Fibroblast of lung (primary cell): ENCODE results near the gene CYP26B1. TPM values are rescaled to one million over a fixed set of nuclear protein-coding genes. Genes with fewer than 3 reads are reported as not detected.

ENCODE experiments used
- DNase-seq, 2 donors: peaks; one replicate each; pipeline versions ENCODE4 v3.0.0 to v3.0.0-alpha.2; 2010; ENCODE audit warnings: low read depth in 2 of 2
- H2AFZ ChIP-seq: 2 replicates; pipeline ENCODE4 v1.5.1; 2012; ENCODE audit warnings: low read length, control low read depth, inconsistent platforms
- H3K27ac ChIP-seq: 2 replicates; pipeline ENCODE4 v1.5.1; 2011; ENCODE audit warnings: low read length, control low read depth; ENCODE audit not compliant: insufficient read depth
- H3K27me3 ChIP-seq: 2 replicates; pipeline ENCODE4 v1.5.1; 2011; ENCODE audit warnings: mild to moderate bottlenecking, low read length; ENCODE audit not compliant: control insufficient read depth, insufficient read depth
- H3K36me3 ChIP-seq: 2 replicates; pipeline ENCODE4 v1.5.1; 2011; ENCODE audit warnings: low read length; ENCODE audit not compliant: control insufficient read depth, insufficient read depth
- H3K4me1 ChIP-seq: 2 replicates; pipeline ENCODE4 v1.5.1; 2011; ENCODE audit warnings: low read length; ENCODE audit not compliant: control insufficient read depth, insufficient read depth; ENCODE audit errors: extremely low read depth
- H3K4me2 ChIP-seq: 2 replicates; pipeline ENCODE4 v1.5.1; 2011; ENCODE audit warnings: low read length, control low read depth; ENCODE audit not compliant: insufficient read depth; ENCODE audit errors: extremely low read depth
- H3K4me3 ChIP-seq, 4 experiments: fragments of 200-600 bp in 1 of 4; sonication (generic) in 1 of 4; replicated peaks in 1 of 4; 2 replicates each; pipeline ENCODE4 v1.5.1; 2011 to 2016; ENCODE audit warnings: low read length in 4 of 4, low read depth in 3 of 4, mild to moderate bottlenecking in 3 of 4, control low read depth in 2 of 4, inconsistent platforms in 1 of 4, mixed read lengths in 1 of 4; ENCODE audit not compliant: insufficient read depth in 1 of 4; ENCODE audit errors: control extremely low read depth in 1 of 4
- H3K79me2 ChIP-seq: 2 replicates; pipeline ENCODE4 v1.5.1; 2012; ENCODE audit warnings: mild to moderate bottlenecking, low read length, inconsistent platforms; ENCODE audit not compliant: control insufficient read depth, insufficient read depth
- H3K9ac ChIP-seq: 2 replicates; pipeline ENCODE4 v1.5.1; 2011; ENCODE audit warnings: mild to moderate bottlenecking, low read length, control low read depth; ENCODE audit not compliant: insufficient read depth
- H3K9me3 ChIP-seq: 2 replicates; pipeline ENCODE4 v1.5.1; 2012; ENCODE audit warnings: low read depth, low read length; ENCODE audit not compliant: control insufficient read depth, insufficient read depth
- H4K20me1 ChIP-seq: 2 replicates; pipeline ENCODE4 v1.5.1; 2011; ENCODE audit warnings: low read length; ENCODE audit not compliant: control insufficient read depth, insufficient read depth; ENCODE audit errors: extremely low read depth
- EZH2 ChIP-seq: IDR thresholded peaks from 2 replicates; pipeline ENCODE4 v1.5.1; 2012; ENCODE audit warnings: low read length, control low read depth, mild to moderate bottlenecking; ENCODE audit errors: missing control alignments
- polyA plus RNA-seq, 2 donors: library from polyadenylated mRNA; depleted of rRNA in 1 of 2; stranded (reverse) in 1 of 2; unstranded in 1 of 2; fragments of >200 nt; gene quantifications; 2 replicates each; pipeline ENCODE4 v1.2.1, GENCODE V29; 2011 to 2012; ENCODE audit warnings: missing spikeins in 1 of 2
- total RNA-seq: library from RNA; depleted of rRNA; stranded (reverse); fragments of >200 nt; gene quantifications from 2 replicates; pipeline ENCODE4 v1.2.1, GENCODE V29; 2014
- TF ChIP-seq, protein P1 (sequence below), 2 donors: IDR thresholded peaks in 1 of 2; conservative IDR thresholded peaks in 1 of 2; 1 replicate in 1 of 2; 2 replicates in 1 of 2; pipeline ENCODE4 v1.5.1; 2011 to 2012; ENCODE audit warnings: low read length in 2 of 2, control low read depth in 1 of 2, inconsistent platforms in 1 of 2, low read depth in 1 of 2, mild to moderate bottlenecking in 1 of 2

CYP26B1 gene
- total and polyA plus RNA-seq, 2 donors (not counting 1 experiment from before 2014, with no cell fraction given): 0.09 to 0.17 TPM

DNA sequence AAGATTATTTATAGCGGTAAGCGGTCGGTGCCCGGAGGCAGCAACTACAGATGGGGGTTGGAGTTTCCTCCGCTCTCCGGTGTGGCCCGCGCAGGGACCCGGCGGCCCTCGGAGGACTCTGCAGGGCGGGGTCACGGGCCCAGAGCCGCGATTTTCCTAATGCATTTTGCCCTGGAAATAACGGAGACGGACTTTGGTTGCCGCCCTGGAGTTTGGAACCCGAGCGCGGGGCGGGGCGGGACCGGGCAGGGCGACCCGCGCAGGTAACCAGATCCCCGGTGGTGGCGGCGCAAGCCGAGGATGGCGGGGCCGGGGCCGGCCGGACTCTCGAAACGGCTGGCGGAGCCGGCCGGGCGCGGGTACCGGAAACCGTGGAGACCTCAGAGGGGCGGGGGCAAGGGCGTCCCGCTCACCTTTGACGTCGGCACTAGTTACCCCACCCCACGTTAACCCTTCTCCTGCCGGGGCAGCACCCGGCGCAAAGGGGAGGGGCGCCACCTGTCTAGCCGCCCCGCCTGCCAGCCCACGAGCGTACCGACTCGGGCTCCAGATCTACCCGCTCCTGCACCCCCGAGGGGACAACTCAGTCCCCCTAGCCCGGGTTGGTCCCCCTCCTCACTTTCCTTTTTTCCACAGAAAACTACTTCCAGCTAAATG is 2.9 kb downstream of the CYP26B1 start:
- Histone ChIP-seq H3K9me3 (no peaks in the 10 kb centered on the region), H3K4me2 (no peak overlapping the region), H3K27me3 (peaks cover 57% of the 10 kb centered on the region), H3K36me3 (no peaks in the 10 kb centered on the region), H3K79me2 (no peaks in the 10 kb centered on the region), H3K4me3 (peak overlapping the region in 1 of 4 experiments; percentile 41), H4K20me1 (no peaks in the 10 kb centered on the region), H2AFZ (no peak overlapping the region), H3K27ac (no peak overlapping the region), H3K9ac (no peak overlapping the region), H3K4me1 (peaks cover 2% of the 10 kb centered on the region)
- TF ChIP-seq, protein P1, sequence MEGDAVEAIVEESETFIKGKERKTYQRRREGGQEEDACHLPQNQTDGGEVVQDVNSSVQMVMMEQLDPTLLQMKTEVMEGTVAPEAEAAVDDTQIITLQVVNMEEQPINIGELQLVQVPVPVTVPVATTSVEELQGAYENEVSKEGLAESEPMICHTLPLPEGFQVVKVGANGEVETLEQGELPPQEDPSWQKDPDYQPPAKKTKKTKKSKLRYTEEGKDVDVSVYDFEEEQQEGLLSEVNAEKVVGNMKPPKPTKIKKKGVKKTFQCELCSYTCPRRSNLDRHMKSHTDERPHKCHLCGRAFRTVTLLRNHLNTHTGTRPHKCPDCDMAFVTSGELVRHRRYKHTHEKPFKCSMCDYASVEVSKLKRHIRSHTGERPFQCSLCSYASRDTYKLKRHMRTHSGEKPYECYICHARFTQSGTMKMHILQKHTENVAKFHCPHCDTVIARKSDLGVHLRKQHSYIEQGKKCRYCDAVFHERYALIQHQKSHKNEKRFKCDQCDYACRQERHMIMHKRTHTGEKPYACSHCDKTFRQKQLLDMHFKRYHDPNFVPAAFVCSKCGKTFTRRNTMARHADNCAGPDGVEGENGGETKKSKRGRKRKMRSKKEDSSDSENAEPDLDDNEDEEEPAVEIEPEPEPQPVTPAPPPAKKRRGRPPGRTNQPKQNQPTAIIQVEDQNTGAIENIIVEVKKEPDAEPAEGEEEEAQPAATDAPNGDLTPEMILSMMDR (conservative IDR thresholded peaks at IDR 0.05 in 1 of 2, IDR thresholded peaks at IDR 0.05 in 1 of 2; ENCODE audit: low read depth in 1 of 2, low read length in 2 of 2): no peak
- TF ChIP-seq EZH2: peak; percentile 98
- no peak for DNase-seq

GRCh38 chr2:72144274-72144631 is 3.4 kb downstream of the CYP26B1 start:
- TF ChIP-seq, protein P1 (conservative IDR thresholded peaks at IDR 0.05 in 1 of 2, IDR thresholded peaks at IDR 0.05 in 1 of 2; ENCODE audit: low read depth in 1 of 2, low read length in 2 of 2): no peak
- TF ChIP-seq EZH2: no peak
- Histone ChIP-seq H3K4me1 (peaks cover 2% of the 10 kb centered on the region), H2AFZ (no peak overlapping the region), H3K4me2 (no peak overlapping the region), H3K4me3 (no peak overlapping the region), H3K79me2 (no peaks in the 10 kb centered on the region), H3K9ac (no peak overlapping the region), H4K20me1 (no peaks in the 10 kb centered on the region), H3K9me3 (no peaks in the 10 kb centered on the region), H3K27me3 (peaks cover 52% of the 10 kb centered on the region), H3K36me3 (no peaks in the 10 kb centered on the region), H3K27ac (no peak overlapping the region)
- DNase-seq: no peak

DNA sequence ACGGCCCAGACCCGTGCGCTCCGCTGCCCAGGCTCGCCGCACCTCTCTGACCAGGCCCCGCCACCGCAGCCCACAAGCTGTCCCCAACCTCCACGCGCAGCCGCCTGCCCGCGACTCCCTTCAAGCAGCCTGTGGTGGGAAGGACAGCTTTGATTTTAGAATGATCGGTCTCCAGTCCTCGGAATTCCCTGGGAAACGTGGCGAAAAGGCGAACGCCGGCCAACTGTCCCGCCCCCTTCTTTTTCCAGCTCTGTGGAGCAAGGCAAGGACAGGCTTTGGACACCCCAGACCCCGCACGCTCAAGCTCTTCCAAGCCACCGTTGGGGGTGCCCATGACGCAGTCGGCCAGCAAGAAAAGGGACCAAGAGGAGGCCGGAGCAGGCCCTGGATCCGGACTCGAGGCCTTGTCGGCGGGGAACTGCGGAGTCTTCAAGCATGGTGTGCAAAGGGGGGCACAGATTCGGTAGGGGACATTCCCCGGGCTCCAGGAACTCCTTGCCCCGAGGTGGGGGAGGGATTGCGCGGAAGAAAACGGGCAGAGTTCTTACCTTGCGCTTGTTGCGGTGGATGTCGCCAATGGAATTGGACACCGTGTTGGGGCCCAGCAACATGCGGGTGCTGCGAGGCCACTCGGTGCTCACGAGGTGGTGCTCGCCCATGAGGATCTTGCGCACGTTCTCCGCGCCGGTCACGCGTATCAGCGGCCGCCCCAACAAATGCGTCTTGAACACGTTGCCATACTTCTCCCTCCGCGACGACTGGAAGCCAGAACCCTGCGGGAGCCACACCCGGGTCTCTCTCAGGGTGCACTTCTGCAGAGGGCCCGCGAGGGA is 4.0 kb downstream of the CYP26B1 start:
- Histone ChIP-seq H2AFZ (no peak overlapping the region), H3K27me3 (peaks cover 49% of the 10 kb centered on the region), H3K27ac (no peak overlapping the region), H3K4me2 (no peak overlapping the region), H3K9me3 (no peaks in the 10 kb centered on the region), H3K79me2 (no peaks in the 10 kb centered on the region), H3K36me3 (no peaks in the 10 kb centered on the region), H3K4me3 (peak overlapping the region in 1 of 4 experiments; percentile 28), H3K4me1 (peaks cover 2% of the 10 kb centered on the region), H3K9ac (no peak overlapping the region), H4K20me1 (no peaks in the 10 kb centered on the region)
- TF ChIP-seq, protein P1 (conservative IDR thresholded peaks at IDR 0.05 in 1 of 2, IDR thresholded peaks at IDR 0.05 in 1 of 2; ENCODE audit: low read depth in 1 of 2, low read length in 2 of 2): no peak
- peak; percentile 89 for TF ChIP-seq EZH2
- no peak for DNase-seq
